Rectal smooth muscle tissue (tissue), 1 donor: Measurements from ENCODE around the gene NMT2.

Experiments used
- H3K27ac ChIP-seq: one replicate; pipeline ENCODE4 v1.7.0; 2013; ENCODE audit warnings: low read depth, low read length, inconsistent platforms
- H3K27me3 ChIP-seq: one replicate; pipeline ENCODE4 v1.7.0; 2013; ENCODE audit warnings: low read length; ENCODE audit not compliant: control insufficient read depth, insufficient read depth
- H3K36me3 ChIP-seq: one replicate; pipeline ENCODE4 v1.7.0; 2013; ENCODE audit warnings: low read length; ENCODE audit not compliant: control insufficient read depth, insufficient read depth
- H3K4me1 ChIP-seq: one replicate; pipeline ENCODE4 v1.7.0; 2013; ENCODE audit warnings: low read length; ENCODE audit not compliant: control insufficient read depth, insufficient read depth
- H3K4me3 ChIP-seq: one replicate; pipeline ENCODE4 v1.7.0; 2013; ENCODE audit warnings: low read length
- H3K9ac ChIP-seq: one replicate; pipeline ENCODE4 v1.7.0; 2013; ENCODE audit warnings: low read length

NMT2 gene

DNA sequence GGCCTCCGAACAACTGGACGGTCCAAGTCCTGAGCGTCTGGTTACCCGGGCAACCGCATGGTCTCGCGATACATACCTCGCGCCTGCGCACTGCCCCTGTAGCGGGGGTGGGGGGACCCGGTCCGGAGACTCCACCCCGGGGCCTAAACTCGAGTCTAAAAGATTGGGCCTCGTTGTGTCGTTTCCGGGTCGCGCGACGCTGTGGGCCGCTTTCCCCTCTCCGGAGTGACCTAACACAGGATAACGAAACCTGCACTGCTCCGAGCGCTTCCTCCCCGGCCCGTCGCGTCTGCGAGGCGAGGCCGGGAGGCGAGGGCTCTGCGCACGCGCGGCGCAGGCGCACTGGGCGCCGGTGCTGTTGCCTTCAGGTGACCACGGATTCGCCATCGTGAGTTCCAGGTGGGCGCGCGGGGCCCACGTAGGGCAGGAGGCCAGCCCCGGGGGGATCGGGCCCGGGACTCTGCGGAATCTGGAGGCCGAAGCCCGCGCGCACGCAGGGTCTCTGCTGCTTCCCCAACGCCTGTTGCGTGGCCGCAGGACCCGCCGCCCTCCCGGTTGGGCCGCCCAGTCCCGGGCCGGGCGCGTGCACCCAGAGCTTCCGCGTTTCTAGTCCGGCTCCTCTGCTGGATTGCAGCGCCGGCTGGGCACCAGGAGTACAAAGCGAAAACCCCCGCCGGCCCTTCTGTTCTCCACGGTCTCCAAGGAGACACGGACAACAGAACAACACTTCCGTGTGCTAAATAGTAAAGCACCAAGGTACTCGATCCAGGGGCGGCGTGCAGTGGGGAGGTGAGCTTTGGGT is 71.3 kb downstream of the NMT2 start, which contains the start of gene RPP38:
Gene RPP38 (plus strand): TSS at position 345 of the 802 bp plus-strand sequence. CDS start 5,960 bp downstream, outside the sequence.
- Histone ChIP-seq H3K36me3 (no peaks in the 10 kb centered on the region), H3K4me3 (peak within 1 kb of the TSS; percentile 89), H3K4me1 (peaks cover 4% of the 10 kb centered on the region), H3K9ac (peak within 1 kb of the TSS; percentile 78), H3K27me3 (no peaks in the 10 kb centered on the region), H3K27ac (peak within 1 kb of the TSS; percentile 97)

DNA sequence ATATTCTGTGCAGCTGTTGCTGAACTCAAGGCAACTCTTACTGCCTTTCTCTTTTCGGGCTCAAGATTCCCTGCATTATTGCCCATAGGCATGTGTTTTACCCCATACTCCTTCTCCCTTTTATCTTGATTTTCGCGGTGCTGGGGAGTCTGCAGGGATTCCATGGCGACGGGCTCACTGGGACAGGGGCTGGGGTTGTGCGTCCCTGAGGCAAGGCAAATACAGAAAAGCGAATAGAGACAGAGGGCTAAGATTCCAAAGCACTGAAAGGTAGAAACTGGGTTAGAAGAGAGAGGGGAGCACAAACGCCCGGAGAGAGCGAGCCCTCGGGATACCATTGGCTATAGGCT is 71.9 kb downstream of the NMT2 start:
- Histone ChIP-seq H3K36me3 (no peaks in the 10 kb centered on the region), H3K27ac (no peak overlapping the region), H3K27me3 (no peaks in the 10 kb centered on the region), H3K4me3 (peak overlapping the region; percentile 89), H3K4me1 (peaks cover 4% of the 10 kb centered on the region), H3K9ac (no peak overlapping the region)

DNA sequence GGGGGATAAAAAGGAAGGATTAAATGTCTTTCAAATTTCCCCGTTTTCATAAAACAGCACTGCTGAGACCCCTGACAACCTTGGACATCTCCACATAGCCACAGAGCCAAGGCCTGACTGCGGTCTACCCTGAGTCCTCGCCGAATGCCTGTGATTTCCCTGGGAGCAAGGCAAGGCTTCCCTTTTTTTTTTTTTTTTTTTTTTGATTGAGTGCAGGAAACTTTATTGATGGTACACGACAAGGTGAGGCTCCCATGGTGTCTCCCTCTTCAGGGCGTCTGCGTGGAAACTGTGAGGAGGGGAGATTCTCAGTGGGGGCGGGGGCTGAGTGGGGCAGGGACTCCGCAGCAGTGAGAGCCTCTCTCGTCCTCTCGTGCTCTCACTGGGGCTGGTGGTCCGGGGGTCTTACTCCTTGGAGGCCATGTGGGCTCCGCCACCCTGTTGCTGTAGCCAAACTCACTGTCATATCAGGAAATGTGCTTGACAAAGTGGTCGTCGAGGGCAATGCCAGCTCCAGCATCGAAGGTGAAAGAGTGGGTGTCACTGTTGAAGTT is 75.6 kb downstream of the NMT2 start:
- Histone ChIP-seq H3K36me3 (no peaks in the 10 kb centered on the region), H3K9ac (no peak overlapping the region), H3K27ac (no peak overlapping the region), H3K4me3 (no peak overlapping the region), H3K27me3 (no peaks in the 10 kb centered on the region), H3K4me1 (peaks cover 4% of the 10 kb centered on the region)

DNA sequence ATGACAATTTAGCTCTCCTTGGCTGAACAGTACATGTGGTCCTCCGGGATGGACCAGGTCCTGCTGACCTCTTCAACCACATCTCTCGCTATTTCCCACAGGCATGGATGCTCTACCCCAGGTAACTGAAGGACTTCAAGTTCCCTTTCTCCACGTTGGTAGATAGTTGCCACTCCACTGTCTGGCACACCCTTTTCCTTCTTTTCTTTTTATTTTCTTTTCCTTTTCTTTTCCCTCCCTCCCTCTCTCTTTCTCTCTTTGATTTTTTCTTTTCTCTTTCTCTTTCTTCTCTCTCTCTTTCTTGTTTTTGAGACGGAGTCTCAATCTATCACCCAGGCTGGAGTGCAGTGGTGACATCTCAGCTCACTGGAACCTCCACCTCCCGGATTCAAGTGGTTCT is 77.1 kb downstream of the NMT2 start:
- H3K9ac ChIP-seq = no peak overlapping the region
- H3K4me1 ChIP-seq = peaks cover 3% of the 10 kb centered on the region
- no peaks in the 10 kb centered on the region for H3K36me3 ChIP-seq
- no peaks in the 10 kb centered on the region for H3K27me3 ChIP-seq
- no peak overlapping the region for H3K4me3 ChIP-seq
- H3K27ac ChIP-seq = no peak overlapping the region

DNA sequence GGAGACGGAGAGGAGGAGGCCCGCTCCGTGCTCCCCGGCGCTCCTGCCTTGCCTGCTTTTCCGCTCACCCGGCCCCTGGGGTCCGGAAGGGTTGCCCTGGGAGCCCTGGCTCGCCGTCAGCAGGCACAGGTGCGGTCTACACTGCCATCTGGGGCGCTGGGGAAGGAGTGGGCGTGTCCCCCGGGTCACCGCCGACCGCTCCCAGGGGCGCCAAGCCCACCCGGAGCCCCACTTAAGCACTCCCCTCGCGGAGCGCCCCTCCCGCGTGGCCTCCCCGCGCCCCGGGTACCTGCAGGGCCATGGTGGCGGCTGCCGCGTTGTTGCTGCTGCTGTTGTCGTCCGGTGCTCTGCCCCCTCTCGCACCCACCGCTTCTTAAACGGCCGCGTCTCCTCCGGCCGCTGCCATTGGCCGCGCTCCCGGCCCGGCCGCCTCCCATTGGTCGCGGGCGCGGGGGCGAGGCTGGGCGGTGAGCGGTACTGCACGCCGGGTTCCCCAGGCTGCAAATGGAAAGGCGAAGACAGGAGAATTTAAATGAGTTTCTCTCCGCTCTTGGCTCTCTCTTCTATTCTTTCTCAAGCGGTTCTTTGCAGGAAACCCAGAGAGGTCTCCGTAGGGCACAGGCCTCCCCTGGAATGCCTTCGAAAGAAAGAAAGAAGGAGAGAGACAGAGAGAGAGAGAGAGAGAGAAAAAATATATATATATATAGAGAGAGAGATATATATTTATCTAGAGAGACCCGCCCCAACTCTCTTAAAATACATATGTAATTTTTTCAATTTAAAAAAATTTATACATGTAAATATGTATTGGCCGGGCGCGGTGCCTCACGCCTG is 79.8 kb downstream of the NMT2 start, which contains the start of gene ACBD7:
Gene ACBD7 (minus strand): TSS at position 349 of the 834 bp plus-strand sequence. CDS start 48 bp downstream, at position 301.
- Histone ChIP-seq H3K36me3 (no peaks in the 10 kb centered on the region), H3K4me3 (peak within 1 kb of the TSS; percentile 73), H3K9ac (no peak within 1 kb of the TSS), H3K27me3 (no peaks in the 10 kb centered on the region), H3K27ac (no peak within 1 kb of the TSS), H3K4me1 (no peaks in the 10 kb centered on the region)

DNA sequence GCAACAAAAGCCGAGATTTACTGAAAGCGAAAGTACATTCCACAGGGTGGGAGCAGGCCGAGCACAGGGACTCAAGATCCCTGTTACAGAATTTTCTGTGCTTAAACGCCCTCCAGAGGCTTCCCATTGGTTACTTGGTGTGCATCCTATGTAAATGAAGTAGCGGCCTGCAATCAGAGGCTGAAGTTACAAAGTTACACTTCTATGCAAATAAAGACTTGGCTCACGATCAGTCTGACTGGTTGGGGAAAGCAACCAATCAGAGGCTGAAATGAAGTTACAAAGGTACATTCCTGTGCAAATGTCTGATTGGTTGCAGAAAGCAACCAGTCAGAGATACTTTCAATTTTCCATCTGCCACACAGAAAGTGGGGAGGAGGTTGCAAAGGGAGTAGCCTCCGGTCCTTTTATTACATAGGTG is 84.0 kb downstream of the NMT2 start:
- no peaks in the 10 kb centered on the region for H3K4me1 ChIP-seq
- H3K36me3 ChIP-seq = no peaks in the 10 kb centered on the region
- H3K27me3 ChIP-seq = no peaks in the 10 kb centered on the region
- H3K27ac ChIP-seq = peak overlapping the region; percentile 12
- H3K9ac ChIP-seq = no peak overlapping the region
- H3K4me3 ChIP-seq = peak overlapping the region; percentile 59

DNA sequence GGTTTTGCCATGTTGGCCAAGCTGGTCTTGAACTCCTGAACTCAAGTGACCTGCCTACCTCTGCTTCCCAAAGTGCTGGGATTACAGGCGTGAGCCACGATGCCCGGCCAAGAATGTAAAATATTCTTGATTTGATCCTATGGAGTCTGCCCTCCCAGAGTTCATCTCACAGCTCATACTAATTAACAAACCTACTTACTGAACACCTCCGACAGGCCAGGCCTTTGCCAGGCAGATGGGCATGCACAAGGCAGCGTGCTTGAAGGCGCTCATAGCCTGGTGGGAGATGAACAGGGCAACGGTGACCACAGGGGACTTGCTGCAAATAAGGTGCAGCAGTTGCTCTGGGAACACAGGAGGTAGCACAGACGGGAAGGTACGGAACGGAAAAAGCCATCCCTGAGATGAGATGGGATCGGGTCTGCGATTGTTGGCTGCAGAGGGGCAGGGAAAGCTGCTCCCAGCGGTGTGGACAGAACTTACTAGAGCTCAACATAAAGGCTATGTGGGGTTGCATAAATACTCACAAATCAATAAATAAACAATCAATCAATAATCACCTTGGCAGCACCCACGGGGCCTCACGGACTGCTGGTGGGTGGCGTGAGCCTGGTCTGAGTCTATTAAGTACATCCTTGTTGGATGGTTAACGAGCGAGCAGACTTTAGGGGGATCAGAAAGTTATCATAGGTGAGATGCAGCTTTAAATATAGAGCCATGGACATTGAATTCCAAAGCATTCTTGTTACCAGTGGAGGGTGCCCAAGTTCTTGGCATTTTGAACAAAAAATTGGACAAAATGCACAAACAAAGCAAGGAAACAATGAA is 84.6 kb downstream of the NMT2 start:
- H3K27me3 ChIP-seq = no peaks in the 10 kb centered on the region
- H3K4me1 ChIP-seq = no peaks in the 10 kb centered on the region
- no peak overlapping the region for H3K9ac ChIP-seq
- peak overlapping the region; percentile 59 for H3K4me3 ChIP-seq
- H3K27ac ChIP-seq = peak overlapping the region; percentile 12
- no peaks in the 10 kb centered on the region for H3K36me3 ChIP-seq

DNA sequence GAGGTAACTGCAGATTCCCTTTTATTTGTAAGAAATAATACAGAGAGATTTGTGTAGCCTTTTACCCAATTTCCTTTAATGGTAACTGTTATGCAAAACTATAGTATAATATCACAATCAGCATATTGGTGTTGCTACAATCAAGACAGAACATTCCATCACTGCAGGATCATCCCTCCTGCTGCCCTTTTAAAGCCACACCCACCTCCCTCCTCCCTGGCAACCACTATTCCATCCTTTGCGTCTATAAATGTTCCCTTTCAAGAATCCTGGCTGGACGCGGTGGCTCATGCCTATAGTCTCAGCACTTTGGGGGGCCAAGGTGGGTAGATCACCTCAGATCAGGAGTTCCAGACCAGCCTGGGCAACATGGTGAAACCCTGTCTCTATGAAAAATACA is 93.1 kb downstream of the NMT2 start:
- Histone ChIP-seq H3K27me3 (no peaks in the 10 kb centered on the region), H3K27ac (no peak overlapping the region), H3K36me3 (no peaks in the 10 kb centered on the region), H3K4me1 (no peaks in the 10 kb centered on the region), H3K9ac (no peak overlapping the region), H3K4me3 (no peak overlapping the region)

DNA sequence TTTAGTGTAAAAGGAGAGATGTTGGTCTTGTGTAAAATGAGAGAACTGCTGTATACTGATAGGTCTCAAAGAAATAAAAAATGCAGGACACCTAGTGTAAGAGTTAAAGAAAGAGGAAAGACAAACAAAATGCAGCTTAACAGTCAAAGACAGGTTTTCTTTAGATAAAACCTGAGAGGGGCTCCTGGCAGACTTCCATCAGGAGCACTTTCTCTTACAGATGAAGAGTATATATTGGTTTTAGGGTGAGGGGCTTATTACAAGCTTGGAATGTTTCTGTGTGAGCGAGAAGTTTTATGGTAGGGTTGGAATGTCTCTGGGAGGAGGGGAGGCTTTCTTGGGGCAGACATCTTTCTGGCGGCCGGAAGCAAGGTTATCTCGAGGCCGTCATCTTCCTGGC is 96.1 kb downstream of the NMT2 start:
- Histone ChIP-seq H3K4me3 (no peak overlapping the region), H3K9ac (no peak overlapping the region), H3K27me3 (no peaks in the 10 kb centered on the region), H3K4me1 (no peaks in the 10 kb centered on the region), H3K27ac (no peak overlapping the region), H3K36me3 (no peaks in the 10 kb centered on the region)

DNA sequence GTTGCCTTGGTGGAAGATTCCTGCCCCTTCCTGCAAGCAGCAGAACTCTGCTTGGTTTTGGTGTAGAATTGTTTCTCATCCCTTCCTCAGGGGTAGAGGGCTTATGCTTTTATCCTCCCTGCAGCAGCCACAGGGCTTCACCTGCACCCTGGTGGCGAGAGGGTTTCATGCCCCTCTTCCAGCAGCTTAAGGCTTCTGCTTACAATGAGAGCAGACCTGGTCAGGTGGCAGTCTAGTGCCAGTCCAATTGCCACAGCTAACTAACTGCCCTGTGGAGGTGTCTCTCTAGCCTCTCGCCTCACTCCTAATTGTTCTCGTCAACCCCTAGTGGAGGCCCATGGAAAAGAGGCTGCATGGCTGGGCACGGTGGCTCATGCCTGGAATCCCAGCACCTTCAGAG is 99.3 kb downstream of the NMT2 start:
- Histone ChIP-seq H3K4me1 (no peaks in the 10 kb centered on the region), H3K27ac (no peak overlapping the region)

DNA sequence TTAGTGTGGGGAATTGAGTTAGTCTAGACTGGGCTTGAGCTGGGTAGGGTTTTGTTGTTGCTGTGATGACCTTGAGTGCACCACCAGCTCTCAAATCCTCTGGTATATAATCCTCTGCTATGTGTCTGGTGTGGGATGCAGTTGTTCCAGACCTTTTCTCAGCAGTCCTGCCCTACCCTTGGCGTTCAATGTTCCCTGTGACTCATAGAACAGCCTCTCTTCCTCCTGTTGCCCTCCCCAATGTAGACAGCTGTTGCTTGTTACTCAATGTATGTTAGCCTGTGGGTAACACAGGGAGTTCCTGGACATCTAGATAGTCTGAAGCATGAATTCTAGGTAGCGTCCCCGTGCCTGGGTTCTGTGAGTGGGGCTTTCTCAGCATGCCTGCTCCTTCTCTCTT is 99.7 kb downstream of the NMT2 start:
- Histone ChIP-seq H3K27me3 (no peaks in the 10 kb centered on the region), H3K9ac (no peak overlapping the region), H3K27ac (no peak overlapping the region), H3K36me3 (no peaks in the 10 kb centered on the region), H3K4me1 (no peaks in the 10 kb centered on the region), H3K4me3 (no peak overlapping the region)

More for the DNA sequence above, 99.3 kb downstream of the NMT2 start:
- no peaks in the 10 kb centered on the region for H3K36me3 ChIP-seq
- H3K27me3 ChIP-seq = no peaks in the 10 kb centered on the region
- no peak overlapping the region for H3K4me3 ChIP-seq
- H3K9ac ChIP-seq = no peak overlapping the region

DNA sequence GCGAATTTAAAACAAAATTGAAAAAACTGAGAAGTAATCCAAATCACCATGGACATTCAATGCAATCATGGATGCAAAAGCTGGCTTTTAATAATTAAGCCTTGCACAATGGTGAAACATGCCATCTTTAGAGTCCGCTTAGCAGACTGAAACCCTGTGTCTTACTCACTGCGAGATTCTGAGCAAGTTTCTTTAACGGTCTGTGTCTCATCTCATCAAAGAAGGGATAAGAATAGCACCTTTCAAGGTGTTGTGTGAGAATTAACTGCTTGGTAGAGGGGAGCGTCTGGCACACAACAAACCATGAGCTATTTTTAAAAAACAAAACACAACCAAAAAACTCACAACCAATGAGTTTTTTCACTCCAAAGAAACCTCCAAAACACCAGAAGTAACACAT is 101.3 kb downstream of the NMT2 start:
- H3K27ac ChIP-seq = no peak overlapping the region
- no peaks in the 10 kb centered on the region for H3K36me3 ChIP-seq
- no peak overlapping the region for H3K4me3 ChIP-seq
- H3K4me1 ChIP-seq = no peaks in the 10 kb centered on the region
- H3K9ac ChIP-seq = no peak overlapping the region
- no peaks in the 10 kb centered on the region for H3K27me3 ChIP-seq
